HG03378 (cell line): ENCODE data around the gene NUS1.
"Not testable (repeated sequence)": the region's sequence is repeated elsewhere in the genome, so short reads cannot be mapped to it uniquely, and the experiment has no call there.

ENCODE experiments used
- ATAC-seq: cut with Tn5 transposase; IDR thresholded peaks from one replicate; pipeline ENCODE4 v1.9.1; 2021; ENCODE audit warnings: mild to moderate bottlenecking, moderate library complexity; ENCODE audit not compliant: unreplicated experiment

Gene NUS1

GRCh38 chr6:117706936-117707509, 31.8 kb downstream of the NUS1 start:
- ATAC-seq = not testable (repeated sequence)

- no peak for ATAC-seq
Measured at GRCh38 chr6:117711369-117711768, 36.1 kb downstream of the NUS1 start.

- no peak for ATAC-seq
Measured at GRCh38 chr6:117718895-117719294, 43.6 kb downstream of the NUS1 start.

- not testable (repeated sequence) for ATAC-seq
Measured at GRCh38 chr6:117721520-117721919, 46.3 kb downstream of the NUS1 start.

GRCh38 chr6:117728626-117729025, 53.4 kb downstream of the NUS1 start:
- no peak for ATAC-seq

GRCh38 chr6:117729613-117730012, 54.3 kb downstream of the NUS1 start:
- no peak for ATAC-seq

- no peak for ATAC-seq
Measured at GRCh38 chr6:117733341-117733740, 58.1 kb downstream of the NUS1 start.

GRCh38 chr6:117739869-117740268, 64.6 kb downstream of the NUS1 start:
- ATAC-seq = no peak

GRCh38 chr6:117740605-117741004, 65.3 kb downstream of the NUS1 start:
- ATAC-seq = no peak

GRCh38 chr6:117750675-117751074, 75.4 kb downstream of the NUS1 start:
- ATAC-seq = not testable (repeated sequence)
